ENCODE results near the gene SPIRE2.
A peak's percentile ranks its signal among the peaks of the same experiment; 100 is the strongest.

The SPIRE2 gene

GRCh38 chr16:89841275-89841674, 13.0 kb downstream of the SPIRE2 start:
- no peak for DNase-seq (ENCODE audit: low spot score)

GRCh38 chr16:89842471-89843408, 14.5 kb downstream of the SPIRE2 start:
- peak; percentile 49 for DNase-seq (ENCODE audit: low spot score)

GRCh38 chr16:89843409-89844350, 15.4 kb downstream of the SPIRE2 start:
- no peak for DNase-seq (ENCODE audit: low spot score)

- no peak for DNase-seq (ENCODE audit: low spot score)
Measured at GRCh38 chr16:89844739-89845339, 16.6 kb downstream of the SPIRE2 start.

GRCh38 chr16:89845417-89845816, 17.1 kb downstream of the SPIRE2 start:
- DNase-seq (ENCODE audit: low spot score): no peak

- DNase-seq (ENCODE audit: low spot score): no peak
Measured at GRCh38 chr16:89847051-89847939, 19.0 kb downstream of the SPIRE2 start.

GRCh38 chr16:89847940-89848297, 19.6 kb downstream of the SPIRE2 start:
- no peak for DNase-seq (ENCODE audit: low spot score)

GRCh38 chr16:89848974-89849373, 20.7 kb downstream of the SPIRE2 start:
- DNase-seq (ENCODE audit: low spot score): no peak

GRCh38 chr16:89853306-89853993, 25.2 kb downstream of the SPIRE2 start:
- DNase-seq (ENCODE audit: low spot score): no peak

- DNase-seq (ENCODE audit: low spot score): no peak
Measured at GRCh38 chr16:89855301-89855945, 27.1 kb downstream of the SPIRE2 start.

- no peak for DNase-seq (ENCODE audit: low spot score)
Measured at GRCh38 chr16:89855986-89856385, 27.7 kb downstream of the SPIRE2 start.

- no peak for DNase-seq (ENCODE audit: low spot score)
Measured at GRCh38 chr16:89858973-89859614, 30.8 kb downstream of the SPIRE2 start.

GRCh38 chr16:89859615-89860007, 31.3 kb downstream of the SPIRE2 start:
- DNase-seq (ENCODE audit: low spot score): no peak

- DNase-seq (ENCODE audit: low spot score): peak; percentile 60
Measured at GRCh38 chr16:89860747-89861304, 32.6 kb downstream of the SPIRE2 start.

GRCh38 chr16:89861648-89862047, 33.4 kb downstream of the SPIRE2 start:
- no peak for DNase-seq (ENCODE audit: low spot score)

GRCh38 chr16:89862732-89863131, 34.5 kb downstream of the SPIRE2 start:
- no peak for DNase-seq (ENCODE audit: low spot score)

- DNase-seq (ENCODE audit: low spot score): no peak
Measured at GRCh38 chr16:89863741-89864526, 35.7 kb downstream of the SPIRE2 start.

- DNase-seq (ENCODE audit: low spot score): peak; percentile 17
Measured at GRCh38 chr16:89864527-89864820, 36.2 kb downstream of the SPIRE2 start.

- no peak for DNase-seq (ENCODE audit: low spot score)
Measured at GRCh38 chr16:89867918-89868317, 39.6 kb downstream of the SPIRE2 start.

Measured in kidney tubule cell (primary cell).